A549 (cell line): Measurements from ENCODE around the gene ADARB2. TPM values are rescaled to one million over a fixed set of nuclear protein-coding genes. Genes with fewer than 3 reads are reported as not detected.

ENCODE experiments used
- ATAC-seq, 2 experiments: fragments of 200-7000 bp in 1 of 2; fragments of >200 bp in 1 of 2; cut with Nextera tagmentation in 1 of 2; cut with Tn5 transposase in 1 of 2; 3 replicates each; pipeline versions ENCODE4 v1.8.0 to v1.9.1; 2018 to 2020; ENCODE audit warnings: mild to moderate bottlenecking in 1 of 2, moderate library complexity in 1 of 2
- CTCF ChIA-PET: fragments of 300-600 bp; sonication (Branson Sonifier 250); formaldehyde crosslinking; extraction: SDS; loops from one replicate; lab custom pipeline; 2021; ENCODE audit warnings: antibody characterized with exemption, inconsistent platforms; lab: Yijun Ruan, JAX
- POLR2A ChIA-PET: fragments of 350-600 bp; formaldehyde crosslinking; extraction: SDS; loops from one replicate; lab custom pipeline; 2021; ENCODE audit warnings: antibody characterized with exemption, inconsistent platforms; lab: Yijun Ruan, JAX
- DNase-seq, 2 experiments: peaks; one replicate each; pipeline versions ENCODE4 v3.0.0 to v3.0.0-alpha.2; 2011 to 2016; ENCODE audit warnings: low read depth in 1 of 2, low spot score in 1 of 2
- FAIRE-seq: peaks from 2 replicates; lab custom pipeline; 2011; peaks lifted over from hg19 to GRCh38; lab: Jason Lieb, UNC
- H3K27ac ChIP-seq, 2 experiments: fragments of >200 bp; sonication (Bioruptor Twin); formaldehyde crosslinking; 3 replicates each; pipeline ENCODE4 v1.5.1; 2016 to 2017
- H3K4me1 ChIP-seq: fragments of >200 bp; sonication (Bioruptor Twin); formaldehyde crosslinking; 3 replicates; pipeline ENCODE4 v1.6.1; 2016
- H3K4me2 ChIP-seq: fragments of >200 bp; sonication (Bioruptor Twin); formaldehyde crosslinking; 3 replicates; pipeline ENCODE4 v1.6.1; 2016
- H3K4me3 ChIP-seq: fragments of >200 bp; sonication (Bioruptor Twin); formaldehyde crosslinking; 3 replicates; pipeline ENCODE4 v1.5.1; 2016
- H3K9me3 ChIP-seq: fragments of >200 bp; sonication (Bioruptor Twin); formaldehyde crosslinking; 3 replicates; pipeline ENCODE4 v1.6.1; 2016
- CBX8 ChIP-seq: fragments of 200-600 bp; sonication (generic); IDR thresholded peaks from 2 replicates; pipeline ENCODE4 v1.6.1; 2016
- CHD2 ChIP-seq: fragments of 150-350 bp; IDR thresholded peaks from 2 replicates; pipeline ENCODE4 v1.6.1; 2014; ENCODE audit warnings: low read length; ENCODE audit not compliant: partially characterized antibody
- E2F6 ChIP-seq: IDR thresholded peaks from 2 replicates; pipeline ENCODE4 v1.6.1; 2012; ENCODE audit warnings: low read depth, borderline replicate concordance
- ELK1 ChIP-seq: fragments of 150-350 bp; IDR thresholded peaks from 2 replicates; pipeline ENCODE4 v1.6.1; 2014; ENCODE audit warnings: low read depth, mild to moderate bottlenecking, low read length
- ESRRA ChIP-seq: fragments of 150-350 bp; IDR thresholded peaks from 2 replicates; pipeline ENCODE4 v1.6.1; 2014; ENCODE audit warnings: mild to moderate bottlenecking, low read length, borderline replicate concordance
- FOSB ChIP-seq: fragments of 250-450 bp; sonication (Bioruptor Pico); IDR thresholded peaks from 2 replicates; pipeline ENCODE4 v1.5.0; 2020; ENCODE audit warnings: mild to moderate bottlenecking, moderate library complexity
- FOSL2 ChIP-seq, 2 experiments: fragments of 450-650 bp in 1 of 2; fragments of >200 bp in 1 of 2; sonication (Bioruptor Twin) in 1 of 2; formaldehyde crosslinking; IDR thresholded peaks; 2 replicates each; pipeline versions ENCODE4 v1.5.0 to v1.6.1; 2016 to 2020; ENCODE audit warnings: mild to moderate bottlenecking in 1 of 2, moderate library complexity in 1 of 2
- HES2 ChIP-seq: fragments of >200 bp; sonication (Bioruptor Twin); formaldehyde crosslinking; IDR thresholded peaks from 2 replicates; pipeline ENCODE4 v1.6.1; 2016
- HMGXB4 ChIP-seq: fragments of 250-450 bp; sonication (Bioruptor Pico); IDR thresholded peaks from 2 replicates; pipeline ENCODE4 v1.5.0; 2021; ENCODE audit warnings: mild to moderate bottlenecking, moderate library complexity, borderline replicate concordance
- HOXB5 ChIP-seq: fragments of 250-450 bp; sonication (Bioruptor Pico); IDR thresholded peaks from 2 replicates; pipeline ENCODE4 v1.5.0; 2020; ENCODE audit warnings: mild to moderate bottlenecking, moderate library complexity
- JUN ChIP-seq, 2 experiments: fragments of >200 bp; sonication (Bioruptor Twin); formaldehyde crosslinking; IDR thresholded peaks; 2 replicates in 1 of 2; 3 replicates in 1 of 2; pipeline ENCODE4 v1.6.1; 2016 to 2017
- MAFK ChIP-seq: fragments of 450-650 bp; IDR thresholded peaks from 2 replicates; pipeline ENCODE4 v1.6.1; 2014; ENCODE audit not compliant: partially characterized antibody
- NPAS2 ChIP-seq: fragments of 250-450 bp; sonication (Bioruptor Pico); IDR thresholded peaks from 2 replicates; pipeline ENCODE4 v1.8.0; 2022; ENCODE audit warnings: mild to moderate bottlenecking, moderate library complexity, borderline replicate concordance
- NR3C1 ChIP-seq: fragments of >200 bp; sonication (Bioruptor Twin); formaldehyde crosslinking; IDR thresholded peaks from 3 replicates; pipeline ENCODE4 v1.6.1; 2017
- PHF8 ChIP-seq: fragments of 200-600 bp; sonication (generic); IDR thresholded peaks from 2 replicates; pipeline ENCODE4 v1.6.1; 2016; ENCODE audit warnings: low read depth, mild to moderate bottlenecking, antibody characterized with exemption, moderate library complexity, borderline replicate concordance
- POLR2A ChIP-seq: IDR thresholded peaks from 2 replicates; pipeline ENCODE4 v1.6.1; 2012; ENCODE audit warnings: mild to moderate bottlenecking, low read length
- RARB ChIP-seq: fragments of 250-450 bp; sonication (Bioruptor Pico); IDR thresholded peaks from 2 replicates; pipeline ENCODE4 v1.8.0; 2021; ENCODE audit warnings: mild to moderate bottlenecking, moderate library complexity
- RCOR1 ChIP-seq: fragments of 150-350 bp; IDR thresholded peaks from 2 replicates; pipeline ENCODE4 v1.6.1; 2014; ENCODE audit warnings: antibody characterized with exemption, low read length, low read depth
- RNF2 ChIP-seq: fragments of 200-600 bp; sonication (generic); IDR thresholded peaks from 2 replicates; pipeline ENCODE4 v1.6.1; 2016; ENCODE audit warnings: low read depth, mild to moderate bottlenecking, antibody characterized with exemption, moderate library complexity, borderline replicate concordance
- TFCP2L1 ChIP-seq: fragments of 250-450 bp; sonication (Bioruptor Pico); IDR thresholded peaks from 2 replicates; pipeline ENCODE4 v1.5.0; 2021; ENCODE audit warnings: mild to moderate bottlenecking
- USF2 ChIP-seq: fragments of 450-650 bp; IDR thresholded peaks from 2 replicates; pipeline ENCODE4 v1.6.1; 2014; ENCODE audit warnings: antibody characterized with exemption
- ZC3H11A ChIP-seq: fragments of 450-650 bp; IDR thresholded peaks from 2 replicates; pipeline ENCODE4 v1.6.1; 2014; ENCODE audit warnings: antibody characterized with exemption, mild to moderate bottlenecking
- WGBS: methylation state at CpG from one replicate; pipeline ENCODE4 v1.1.6; 2017; ENCODE audit errors: missing lambda C conversion rate; 5-methylcytosine and 5-hydroxymethylcytosine counted together
- polyA plus RNA-seq, 4 experiments: library from polyadenylated mRNA; depleted of rRNA in 3 of 4; stranded (reverse); fragments of >200 nt; fragmentation: RNase III in 1 of 4; extraction: RNeasy Plus Mini Kit Qiagen cat#74134 plus additional on column Dnase treatment in 1 of 4; gene quantifications; 2 replicates in 3 of 4; 3 replicates in 1 of 4; pipeline ENCODE4 v1.2.3, GENCODE V29; 2011 to 2017

ADARB2 gene
- polyA plus RNA-seq, 2 of the 4 experiments (the other 2 are of a cell fraction) = not detected

GRCh38 chr10:1309617-1310270 is 427.6 kb downstream of the ADARB2 start (continued):
- no peak for TF ChIP-seq PHF8
- no peak for TF ChIP-seq MAFK
- TF ChIP-seq CHD2 = no peak
- TF ChIP-seq TFCP2L1 = no peak
- TF ChIP-seq HES2 = no peak
- TF ChIP-seq JUN (IDR thresholded peaks at IDR 0.05) = no peak

GRCh38 chr10:1308962-1309616 is 428.2 kb downstream of the ADARB2 start:
- ChIA-PET POLR2A (no interaction called here), CTCF (no interaction called here)
- no peak for DNase-seq
- H3K27ac ChIP-seq = no peak overlapping the region
- no peak overlapping the region for H3K4me2 ChIP-seq
- WGBS = 19% methylated on average over 7 of the region's 8 CpGs
- ATAC-seq = no peak
- no peak for FAIRE-seq
- TF ChIP-seq HMGXB4 (CRISPR knock-in tag) = no peak
- no peak for TF ChIP-seq E2F6
- no peak for TF ChIP-seq RARB (CRISPR knock-in tag)
- no peak for TF ChIP-seq CBX8
- TF ChIP-seq MAFK = no peak
- no peak for TF ChIP-seq HOXB5 (CRISPR knock-in tag)
- no peak for TF ChIP-seq FOSL2 (IDR thresholded peaks at IDR 0.05)
- TF ChIP-seq FOSL2 (CRISPR knock-in tag; IDR thresholded peaks at IDR 0.05) = no peak
- TF ChIP-seq FOSB (CRISPR knock-in tag) = no peak
- TF ChIP-seq ESRRA = no peak
- TF ChIP-seq POLR2A = no peak
- no peak for TF ChIP-seq ELK1
- TF ChIP-seq USF2 = no peak
- no peak for TF ChIP-seq NR3C1
- TF ChIP-seq RCOR1 = no peak
- no peak for TF ChIP-seq NPAS2
- TF ChIP-seq ZC3H11A = no peak
- TF ChIP-seq RNF2 = no peak
- H3K4me1 ChIP-seq = no peaks in the 10 kb centered on the region
- H3K9me3 ChIP-seq = no peaks in the 10 kb centered on the region
- H3K4me3 ChIP-seq = no peak overlapping the region
